K562 (cell line): ENCODE data around the gene CEP76. TPM values are rescaled to one million over a fixed set of nuclear protein-coding genes. Genes with fewer than 3 reads are reported as not detected.

Source experiments
- AFF1 ChIP-seq, 2 experiments: fragments of 450-650 bp; IDR thresholded peaks; 2 replicates each; pipeline ENCODE4 v1.6.1; 2018; ENCODE audit warnings: mild to moderate bottlenecking in 2 of 2, low read depth in 1 of 2; ENCODE audit not compliant: partially characterized antibody in 2 of 2
- E2F3 ChIP-seq: fragments of 250-450 bp; sonication (Bioruptor Pico); IDR thresholded peaks from 2 replicates; pipeline ENCODE4 v1.4.0; 2020; ENCODE audit warnings: mild to moderate bottlenecking
- MGA ChIP-seq: fragments of 450-650 bp; IDR thresholded peaks from 2 replicates; pipeline ENCODE4 v1.6.1; 2016; ENCODE audit warnings: mild to moderate bottlenecking, moderate library complexity
- ZNF316 ChIP-seq: fragments of 450-650 bp; IDR thresholded peaks from 2 replicates; pipeline ENCODE4 v1.6.1; 2016
- polyA plus RNA-seq, 8 experiments: library from polyadenylated mRNA; depleted of rRNA in 4 of 8; stranded (reverse) in 5 of 8; unstranded in 3 of 8; fragments of >200 nt; fragmentation: Nextera tagmentation in 2 of 8; fragmentation: Illumina TruSeq in 1 of 8; extraction: Ambion mirVana in 2 of 8; extraction: Trizol in 1 of 8; gene quantifications; 2 replicates each; pipeline versions ENCODE4 v1.2.1 to v1.2.3, GENCODE V29; 2011 to 2014; ENCODE audit warnings: inconsistent platforms in 1 of 8, missing spikeins in 1 of 8
- total RNA-seq, 7 experiments: library from RNA; depleted of rRNA in 6 of 7; stranded (reverse); fragments of >200 nt in 6 of 7; fragmentation: Illumina TruSeq in 2 of 7; extraction: Trizol in 2 of 7; gene quantifications; 2 replicates each; pipeline versions ENCODE4 v1.2.1 to v1.2.3, GENCODE V29; 2011 to 2021; ENCODE audit warnings: low replicate concordance in 1 of 7

The CEP76 gene
- total and polyA plus RNA-seq, 9 of the 15 experiments (the other 6 are each of a cell fraction or from before 2014, with no cell fraction given): 5.3 to 27.3 (median 19.3) TPM

DNA sequence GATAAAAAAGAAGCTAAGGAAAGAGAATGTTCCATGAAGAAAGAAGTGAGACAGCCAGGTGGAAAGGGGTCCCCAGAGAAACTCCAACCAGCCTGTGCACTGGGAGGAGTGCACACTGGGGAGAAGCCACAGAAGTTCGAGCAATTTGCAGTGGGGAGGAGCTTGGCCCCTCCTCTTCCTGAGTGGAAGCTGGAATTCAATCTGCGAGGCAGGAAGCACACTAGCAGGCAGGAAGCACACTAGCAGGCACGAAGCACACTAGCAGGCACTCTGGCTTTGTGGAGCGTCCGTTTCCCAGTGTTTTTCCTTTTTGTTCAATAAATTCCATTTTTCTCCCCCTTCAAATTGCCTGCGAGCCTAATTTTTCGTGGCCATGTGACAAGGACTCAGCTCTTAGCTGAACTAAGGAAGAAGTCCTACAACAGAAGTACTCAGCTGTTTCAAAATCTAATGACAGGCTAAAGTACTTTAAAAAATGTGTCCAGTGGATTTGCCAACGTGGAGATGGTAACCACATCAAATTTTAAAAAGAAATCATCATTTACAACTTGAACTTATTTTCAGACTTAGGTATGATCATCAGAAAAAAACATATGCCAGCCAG lies 23.2 kb downstream of the CEP76 start (continued):
- 0 out of 2 replicates have a peak, but pooled peaks have one; percentile 9 for TF ChIP-seq MGA
- no peak for TF ChIP-seq AFF1 (IDR thresholded peaks at IDR 0.05; ENCODE audit: low read depth in 1 of 2, partially characterized antibody in 2 of 2)
- no peak for TF ChIP-seq ZNF316
- no peak for TF ChIP-seq E2F3
